Peyer's patch (tissue), 4 donors: Measurements from ENCODE around the gene UBE2F. TPM values are rescaled to one million over a fixed set of nuclear protein-coding genes. Genes with fewer than 3 reads are reported as not detected.

Experiments
- DNase-seq, 3 donors: peaks; one replicate each; pipeline ENCODE4 v3.0.0-alpha.2; 2017 to 2019
- H3K27ac ChIP-seq, 4 donors: fragments of 200-600 bp; sonication (generic); one replicate each; pipeline ENCODE4 v1.5.1; 2016 to 2019
- H3K27me3 ChIP-seq, 2 donors: fragments of 200-600 bp; sonication (generic); one replicate each; pipeline ENCODE4 v1.5.1; 2019
- H3K36me3 ChIP-seq, 3 donors: fragments of 200-600 bp; sonication (generic); one replicate each; pipeline ENCODE4 v1.5.1; 2016 to 2019
- H3K4me1 ChIP-seq, 4 donors: fragments of 200-600 bp; sonication (generic); one replicate each; pipeline ENCODE4 v1.5.1; 2016 to 2019
- H3K4me3 ChIP-seq, 4 donors: fragments of 200-600 bp; sonication (generic); 1 replicate in 3 of 4; 2 replicates in 1 of 4; pipeline ENCODE4 v1.5.1; 2016 to 2019; ENCODE audit warnings: mild to moderate bottlenecking in 1 of 4
- H3K9me3 ChIP-seq, 4 donors: fragments of 200-600 bp; sonication (generic); one replicate each; pipeline ENCODE4 v1.5.1; 2016 to 2019; ENCODE audit warnings: mild to moderate bottlenecking in 1 of 4
- POLR2A ChIP-seq, 2 donors: fragments of 450-650 bp; IDR thresholded peaks; one replicate each; pipeline ENCODE4 v1.5.1; 2017; ENCODE audit warnings: antibody characterized with exemption in 2 of 2, mild to moderate bottlenecking in 2 of 2, moderate library complexity in 2 of 2
- total RNA-seq, 4 donors: library from RNA; depleted of rRNA; stranded (reverse); fragments of >200 nt; gene quantifications; one replicate each; pipeline ENCODE4 v1.1.0, GENCODE V29; 2016
- TF ChIP-seq, protein P1 (sequence below), 6 experiments: fragments of 450-650 bp in 4 of 6; fragments of 200-600 bp in 2 of 6; sonication (generic) in 1 of 6; IDR thresholded peaks; one replicate each; pipeline ENCODE4 v1.5.1; 2017 to 2019; ENCODE audit warnings: antibody characterized with exemption in 6 of 6, mild to moderate bottlenecking in 3 of 6, moderate library complexity in 1 of 6

UBE2F gene
- total RNA-seq, 4 donors from 2014 or later: 21.5 to 67.7 (median 50.3) TPM

DNA sequence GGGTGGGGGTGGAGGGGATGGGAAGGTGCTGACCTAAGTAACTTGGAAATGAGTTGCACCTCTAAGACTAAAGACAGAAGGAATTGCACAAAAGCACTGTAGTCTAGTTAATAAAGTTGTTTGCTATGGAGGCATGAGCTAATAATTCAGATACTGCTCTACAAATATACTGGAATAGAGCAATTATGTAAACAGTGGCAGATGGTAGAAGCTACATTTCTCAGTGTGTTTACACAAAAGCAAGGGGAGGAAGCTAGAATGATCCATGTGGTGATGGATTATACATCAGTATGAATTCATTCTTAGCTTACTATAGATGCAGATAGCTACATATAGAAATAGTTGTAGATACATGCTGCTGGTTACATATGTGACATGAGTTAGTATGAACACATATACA is 27.6 kb upstream of the UBE2F start:
- no peak for DNase-seq
- Histone ChIP-seq H3K27ac (no peak overlapping the region), H3K36me3 (no peaks in the 10 kb centered on the region), H3K4me1 (no peaks in the 10 kb centered on the region), H3K9me3 (no peaks in the 10 kb centered on the region), H3K27me3 (no peaks in the 10 kb centered on the region), H3K4me3 (no peak overlapping the region)
- no peak for TF ChIP-seq POLR2A (IDR thresholded peaks at IDR 0.05)
- TF ChIP-seq, protein P1, sequence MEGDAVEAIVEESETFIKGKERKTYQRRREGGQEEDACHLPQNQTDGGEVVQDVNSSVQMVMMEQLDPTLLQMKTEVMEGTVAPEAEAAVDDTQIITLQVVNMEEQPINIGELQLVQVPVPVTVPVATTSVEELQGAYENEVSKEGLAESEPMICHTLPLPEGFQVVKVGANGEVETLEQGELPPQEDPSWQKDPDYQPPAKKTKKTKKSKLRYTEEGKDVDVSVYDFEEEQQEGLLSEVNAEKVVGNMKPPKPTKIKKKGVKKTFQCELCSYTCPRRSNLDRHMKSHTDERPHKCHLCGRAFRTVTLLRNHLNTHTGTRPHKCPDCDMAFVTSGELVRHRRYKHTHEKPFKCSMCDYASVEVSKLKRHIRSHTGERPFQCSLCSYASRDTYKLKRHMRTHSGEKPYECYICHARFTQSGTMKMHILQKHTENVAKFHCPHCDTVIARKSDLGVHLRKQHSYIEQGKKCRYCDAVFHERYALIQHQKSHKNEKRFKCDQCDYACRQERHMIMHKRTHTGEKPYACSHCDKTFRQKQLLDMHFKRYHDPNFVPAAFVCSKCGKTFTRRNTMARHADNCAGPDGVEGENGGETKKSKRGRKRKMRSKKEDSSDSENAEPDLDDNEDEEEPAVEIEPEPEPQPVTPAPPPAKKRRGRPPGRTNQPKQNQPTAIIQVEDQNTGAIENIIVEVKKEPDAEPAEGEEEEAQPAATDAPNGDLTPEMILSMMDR (IDR thresholded peaks at IDR 0.05): no peak

DNA sequence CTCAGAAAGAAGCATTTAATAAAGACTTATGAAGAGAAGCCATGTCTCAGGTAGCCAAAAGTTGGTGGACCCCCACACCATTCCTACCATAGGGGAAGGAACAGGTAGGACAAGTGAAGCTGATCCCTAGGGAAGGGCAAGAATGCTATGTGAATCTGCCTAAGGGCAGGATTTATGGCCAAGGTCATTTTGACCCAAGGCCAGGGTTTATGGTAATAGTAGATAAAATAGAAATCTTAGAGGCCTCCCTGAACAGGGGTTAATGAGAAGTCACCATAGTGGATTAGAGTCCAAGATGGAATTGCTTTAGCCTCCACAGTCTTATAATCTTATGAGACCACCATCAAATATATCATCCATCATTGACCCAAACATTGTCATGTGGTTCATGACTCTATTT is 26.0 kb upstream of the UBE2F start:
- no peak overlapping the region for H3K4me3 ChIP-seq
- H3K4me1 ChIP-seq: no peaks in the 10 kb centered on the region
- H3K27ac ChIP-seq: no peak overlapping the region
- DNase-seq: no peak
- peaks cover 0 to 4% (median 0%) of the 10 kb centered on the region in 4 donors for H3K9me3 ChIP-seq
- TF ChIP-seq POLR2A (IDR thresholded peaks at IDR 0.05): no peak
- TF ChIP-seq, protein P1 (IDR thresholded peaks at IDR 0.05): no peak
- H3K27me3 ChIP-seq: no peaks in the 10 kb centered on the region
- H3K36me3 ChIP-seq: no peaks in the 10 kb centered on the region

DNA sequence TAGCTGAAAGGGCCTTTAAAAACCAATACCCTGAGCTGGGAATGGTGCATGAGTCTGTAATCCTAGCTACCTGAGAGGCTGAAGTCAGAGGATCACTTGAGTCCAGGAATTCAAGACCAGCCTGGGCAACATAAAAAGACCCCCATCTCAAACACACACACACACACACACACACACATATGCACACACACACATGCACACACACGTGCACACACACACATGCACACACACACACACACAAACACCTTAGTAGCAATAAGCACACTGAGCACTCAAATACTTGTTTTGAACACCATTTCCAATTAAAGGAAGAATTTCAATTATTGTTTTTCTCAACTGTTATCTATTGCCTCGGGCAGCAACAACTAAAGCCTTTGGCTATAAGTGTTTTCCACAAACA is 25.6 kb upstream of the UBE2F start:
- Histone ChIP-seq H3K4me3 (no peak overlapping the region), H3K9me3 (peaks cover 0 to 4% (median 0%) of the 10 kb centered on the region in 4 donors), H3K4me1 (no peaks in the 10 kb centered on the region), H3K27ac (no peak overlapping the region), H3K27me3 (no peaks in the 10 kb centered on the region), H3K36me3 (no peaks in the 10 kb centered on the region)
- TF ChIP-seq, protein P1 (IDR thresholded peaks at IDR 0.05): no peak
- no peak for TF ChIP-seq POLR2A (IDR thresholded peaks at IDR 0.05)
- DNase-seq: no peak

DNA sequence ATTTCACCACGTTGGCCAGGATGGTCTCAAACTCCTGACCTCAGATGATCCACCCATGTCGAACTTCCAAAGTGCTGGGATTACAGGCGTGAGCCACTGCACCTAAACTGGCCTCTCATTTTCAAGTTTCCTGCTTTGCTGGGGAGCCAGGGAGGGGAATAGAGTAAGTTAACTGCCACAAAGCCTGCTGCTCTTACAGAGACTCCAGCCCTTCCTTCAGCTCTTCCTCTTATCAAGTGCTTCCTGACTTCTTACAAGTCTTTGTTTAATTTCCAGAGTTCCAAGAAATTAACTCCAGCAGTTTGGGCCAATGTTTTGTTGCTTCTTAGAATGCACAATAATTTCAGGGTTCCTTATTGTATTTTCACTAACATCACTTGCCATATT is 24.3 kb upstream of the UBE2F start:
- Histone ChIP-seq H3K36me3 (no peaks in the 10 kb centered on the region), H3K27me3 (no peaks in the 10 kb centered on the region), H3K4me3 (no peak overlapping the region), H3K9me3 (peaks cover 0 to 8% (median 0%) of the 10 kb centered on the region in 4 donors), H3K27ac (no peak overlapping the region), H3K4me1 (no peaks in the 10 kb centered on the region)
- DNase-seq: no peak
- TF ChIP-seq, protein P1 (IDR thresholded peaks at IDR 0.05): no peak
- no peak for TF ChIP-seq POLR2A (IDR thresholded peaks at IDR 0.05)

DNA sequence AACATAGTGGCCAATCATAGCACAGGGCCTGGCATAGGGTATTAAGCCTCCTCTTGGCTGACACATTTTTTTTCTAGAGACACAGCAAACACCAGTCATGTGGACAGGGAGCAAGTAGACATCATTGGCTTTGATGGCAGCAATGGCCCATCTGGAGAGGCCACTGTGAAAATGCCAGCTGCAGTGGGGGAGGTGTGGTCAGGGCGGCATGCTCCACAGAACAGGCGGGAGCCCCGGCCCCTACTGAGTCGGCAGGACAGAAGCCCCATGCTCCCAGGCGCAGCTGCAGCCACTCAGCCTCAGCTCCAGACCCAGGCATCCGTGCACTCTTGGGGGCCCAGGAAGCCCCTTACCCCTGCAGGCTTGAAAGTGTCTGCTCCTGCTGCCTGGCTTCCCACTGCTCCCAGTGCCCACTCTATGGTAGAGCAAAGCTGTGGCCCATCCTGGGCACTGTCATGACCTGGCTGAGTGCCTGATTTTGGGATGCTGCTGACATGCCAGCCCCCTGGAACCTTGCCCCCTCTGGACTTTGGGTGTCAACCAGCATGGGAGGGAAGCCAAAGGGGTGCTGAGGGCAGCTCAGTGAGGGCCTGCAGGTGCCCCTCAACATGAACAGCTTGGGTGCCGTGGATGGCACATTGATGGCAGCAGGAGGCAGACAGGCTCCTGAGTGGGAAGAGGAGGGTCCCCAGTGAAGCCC is 23.3 kb upstream of the UBE2F start:
- no peak overlapping the region for H3K4me3 ChIP-seq
- H3K9me3 ChIP-seq: peaks cover 0 to 8% (median 0%) of the 10 kb centered on the region in 4 donors
- H3K27ac ChIP-seq: no peak overlapping the region
- TF ChIP-seq, protein P1 (IDR thresholded peaks at IDR 0.05): no peak
- TF ChIP-seq POLR2A (IDR thresholded peaks at IDR 0.05): no peak
- H3K27me3 ChIP-seq: no peaks in the 10 kb centered on the region
- no peaks in the 10 kb centered on the region for H3K4me1 ChIP-seq
- no peaks in the 10 kb centered on the region for H3K36me3 ChIP-seq
- no peak for DNase-seq
